Fibroblast of villous mesenchyme (primary cell): ENCODE data around the gene SELENOW. TPM values are rescaled to one million over a fixed set of nuclear protein-coding genes. Genes with fewer than 3 reads are reported as not detected.
"Not testable (repeated sequence)": the region's sequence is repeated elsewhere in the genome, so short reads cannot be mapped to it uniquely, and the experiment has no call there.

Experiments used
- DNase-seq: peaks from one replicate; pipeline ENCODE4 v3.0.0-alpha.2; 2010; ENCODE audit warnings: low read depth
- H3K4me3 ChIP-seq: 2 replicates; pipeline ENCODE4 v1.5.1; 2011; ENCODE audit warnings: low read depth, mild to moderate bottlenecking, low read length
- total RNA-seq: library from RNA; depleted of rRNA; stranded (reverse); fragments of >200 nt; gene quantifications from 2 replicates; pipeline ENCODE4 v1.2.3, GENCODE V29; 2012
- TF ChIP-seq, protein P1 (sequence below): IDR thresholded peaks from 2 replicates; pipeline ENCODE4 v1.5.1; 2012; ENCODE audit warnings: low read depth, mild to moderate bottlenecking, low read length; ENCODE audit not compliant: insufficient read depth

SELENOW gene
- total RNA-seq, 1 donor = 328 TPM

DNA sequence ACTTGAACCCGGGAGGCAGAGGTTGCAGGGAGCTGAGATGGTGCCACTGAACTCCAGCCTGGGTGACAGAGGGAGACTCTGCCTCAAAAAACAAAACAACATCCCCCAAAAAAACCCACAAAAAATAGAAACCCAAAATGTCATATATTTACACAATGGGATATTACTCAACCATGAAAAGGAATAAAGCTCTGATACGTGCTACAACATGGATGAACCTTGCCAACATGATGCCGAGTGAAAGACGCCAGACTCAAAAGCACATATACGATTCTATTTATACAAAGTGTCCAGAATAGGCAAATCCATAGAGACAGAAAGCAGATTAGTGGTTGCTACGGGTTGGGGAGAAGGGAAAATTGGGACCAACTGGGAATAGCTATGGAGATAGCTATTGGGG, 27.9 kb downstream of the SELENOW start:
- no peak overlapping the region for H3K4me3 ChIP-seq
- TF ChIP-seq, protein P1, sequence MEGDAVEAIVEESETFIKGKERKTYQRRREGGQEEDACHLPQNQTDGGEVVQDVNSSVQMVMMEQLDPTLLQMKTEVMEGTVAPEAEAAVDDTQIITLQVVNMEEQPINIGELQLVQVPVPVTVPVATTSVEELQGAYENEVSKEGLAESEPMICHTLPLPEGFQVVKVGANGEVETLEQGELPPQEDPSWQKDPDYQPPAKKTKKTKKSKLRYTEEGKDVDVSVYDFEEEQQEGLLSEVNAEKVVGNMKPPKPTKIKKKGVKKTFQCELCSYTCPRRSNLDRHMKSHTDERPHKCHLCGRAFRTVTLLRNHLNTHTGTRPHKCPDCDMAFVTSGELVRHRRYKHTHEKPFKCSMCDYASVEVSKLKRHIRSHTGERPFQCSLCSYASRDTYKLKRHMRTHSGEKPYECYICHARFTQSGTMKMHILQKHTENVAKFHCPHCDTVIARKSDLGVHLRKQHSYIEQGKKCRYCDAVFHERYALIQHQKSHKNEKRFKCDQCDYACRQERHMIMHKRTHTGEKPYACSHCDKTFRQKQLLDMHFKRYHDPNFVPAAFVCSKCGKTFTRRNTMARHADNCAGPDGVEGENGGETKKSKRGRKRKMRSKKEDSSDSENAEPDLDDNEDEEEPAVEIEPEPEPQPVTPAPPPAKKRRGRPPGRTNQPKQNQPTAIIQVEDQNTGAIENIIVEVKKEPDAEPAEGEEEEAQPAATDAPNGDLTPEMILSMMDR = no peak
- DNase-seq = no peak

DNA sequence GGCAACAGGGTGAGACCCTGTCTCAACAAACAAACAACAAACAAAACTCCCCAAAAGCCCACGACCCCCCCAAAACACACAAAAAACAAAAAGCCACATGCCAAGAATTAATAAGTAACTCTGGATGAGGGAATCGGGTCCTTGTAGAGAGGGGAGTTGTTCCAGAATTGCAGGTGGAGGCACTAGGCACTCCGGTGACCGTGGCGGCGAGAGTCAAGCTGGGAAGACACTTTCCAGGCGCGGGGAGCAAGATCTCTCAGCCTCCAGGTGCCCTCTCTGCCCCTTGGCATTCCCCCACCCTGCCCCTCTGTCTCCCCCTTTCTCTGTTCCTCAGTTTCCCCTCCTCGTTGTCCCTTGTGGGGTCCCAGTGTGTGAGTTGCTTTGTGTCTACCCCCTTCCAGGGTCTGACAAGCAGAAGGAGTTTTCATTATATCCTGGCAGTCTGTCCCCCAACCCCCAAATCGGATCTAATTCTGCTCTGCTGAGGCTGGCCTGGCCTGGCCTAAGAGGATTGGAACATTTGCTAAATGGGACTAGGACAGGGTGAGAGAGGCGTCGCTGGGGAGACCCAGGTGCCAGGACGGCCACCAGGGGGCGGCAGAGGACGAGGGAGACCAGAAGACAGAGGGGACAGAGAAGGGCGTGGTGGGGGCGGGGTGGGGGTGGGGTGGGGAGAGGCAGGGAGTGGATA, 34.9 kb downstream of the SELENOW start:
- peak; percentile 57 for DNase-seq
- no peak overlapping the region for H3K4me3 ChIP-seq
- TF ChIP-seq, protein P1 = peak; percentile 53

DNA sequence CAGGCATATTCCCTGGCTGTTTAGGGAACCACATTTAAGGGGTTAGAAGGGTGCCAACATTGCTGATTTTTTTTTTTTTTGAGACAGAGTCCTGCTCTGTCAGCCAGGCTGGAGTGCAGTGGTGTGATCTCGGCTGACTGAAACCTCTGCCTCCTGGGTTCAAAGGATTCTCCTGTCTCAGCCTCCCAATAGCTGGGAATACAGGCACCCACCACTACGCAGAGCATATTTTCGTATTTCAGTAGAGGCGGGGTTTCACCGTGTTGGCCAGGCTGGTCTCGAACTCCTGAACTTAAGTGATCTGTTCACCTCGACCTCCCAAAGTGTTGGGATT, 35.5 kb downstream of the SELENOW start:
- H3K4me3 ChIP-seq = no peak overlapping the region
- TF ChIP-seq, protein P1 = no peak
- DNase-seq = no peak

DNA sequence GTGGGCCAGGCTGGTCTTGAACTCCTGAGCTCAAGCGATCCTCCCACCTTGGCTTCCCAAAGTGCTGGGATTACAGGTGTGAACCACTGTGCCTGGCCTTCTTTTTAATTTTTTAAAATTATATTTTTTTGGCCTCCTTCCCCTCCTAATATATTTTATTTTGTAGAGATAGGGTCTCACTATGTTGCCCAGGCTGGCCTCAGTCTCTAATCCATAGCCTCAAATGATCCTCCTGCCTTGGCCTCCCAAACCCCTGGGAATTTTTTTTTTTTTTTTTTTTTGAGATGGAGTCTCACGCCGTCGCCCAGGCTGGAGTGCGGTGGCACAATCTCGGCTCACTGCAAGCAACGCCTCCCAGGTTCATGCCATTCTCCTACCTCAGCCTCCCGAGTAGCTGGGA, 37.8 kb downstream of the SELENOW start:
- not testable (repeated sequence) for H3K4me3 ChIP-seq

DNA sequence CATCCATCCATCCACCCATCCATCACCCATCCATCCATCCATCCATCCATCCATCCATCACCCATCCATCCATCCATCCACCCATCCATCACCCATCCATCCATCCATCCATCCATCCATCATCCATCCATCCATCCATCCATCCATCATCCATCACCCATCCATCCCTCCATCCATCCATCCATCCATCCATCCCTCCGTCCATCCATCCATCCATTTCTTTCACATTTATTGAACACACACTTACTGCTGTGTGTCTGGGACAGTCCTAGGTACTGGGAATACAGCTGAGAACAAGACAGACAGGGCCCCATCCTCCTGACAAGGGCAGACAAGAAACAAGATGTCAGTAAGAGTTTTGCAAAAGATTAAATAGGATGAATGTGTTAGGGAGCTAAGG, 39.7 kb downstream of the SELENOW start:
- not testable (repeated sequence) for H3K4me3 ChIP-seq, DNase-seq

More for the DNA sequence above, 37.8 kb downstream of the SELENOW start:
- not testable (repeated sequence) for DNase-seq

DNA sequence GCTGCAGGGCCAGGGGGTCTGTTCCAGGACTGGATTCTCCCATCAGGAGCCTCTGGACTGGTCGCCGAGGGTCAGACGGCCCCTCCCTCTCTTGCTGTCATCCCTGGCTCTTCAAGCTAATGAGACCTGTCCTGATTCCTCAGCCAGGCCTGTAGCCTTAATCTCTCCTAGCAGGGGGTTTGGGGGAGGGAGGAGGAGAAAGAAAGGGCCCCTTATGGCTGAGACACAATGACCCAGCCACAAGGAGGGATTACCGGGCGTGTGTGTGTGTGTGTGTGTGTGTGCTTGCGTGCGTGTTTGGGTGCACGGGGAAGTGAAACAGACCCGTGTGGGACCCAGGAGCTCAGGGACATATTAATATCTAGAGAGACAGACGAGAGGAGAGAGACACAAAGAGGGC, 41.4 kb downstream of the SELENOW start:
- TF ChIP-seq, protein P1 = no peak
- no peak for DNase-seq
- no peak overlapping the region for H3K4me3 ChIP-seq

DNA sequence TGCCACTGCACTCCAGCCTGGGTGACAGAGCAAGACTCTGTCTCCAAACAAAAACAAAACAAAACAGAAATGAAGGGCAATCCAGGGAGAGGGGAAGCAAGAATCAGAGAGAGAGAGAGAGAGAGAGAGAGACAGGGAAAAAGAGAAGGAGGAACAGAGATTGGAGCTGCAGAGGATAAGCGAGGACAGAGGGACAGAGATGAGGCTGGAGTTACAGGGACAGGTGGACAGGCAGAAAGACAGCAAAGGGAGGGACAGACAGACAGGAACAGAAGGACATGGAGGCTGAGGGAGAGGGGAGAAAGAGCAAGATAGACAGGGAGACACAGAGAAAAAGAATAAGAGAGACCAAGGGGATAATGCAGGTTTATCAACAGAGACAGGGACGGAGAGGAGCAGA, 41.9 kb downstream of the SELENOW start:
- DNase-seq = no peak
- TF ChIP-seq, protein P1 = no peak
- H3K4me3 ChIP-seq = no peak overlapping the region

DNA sequence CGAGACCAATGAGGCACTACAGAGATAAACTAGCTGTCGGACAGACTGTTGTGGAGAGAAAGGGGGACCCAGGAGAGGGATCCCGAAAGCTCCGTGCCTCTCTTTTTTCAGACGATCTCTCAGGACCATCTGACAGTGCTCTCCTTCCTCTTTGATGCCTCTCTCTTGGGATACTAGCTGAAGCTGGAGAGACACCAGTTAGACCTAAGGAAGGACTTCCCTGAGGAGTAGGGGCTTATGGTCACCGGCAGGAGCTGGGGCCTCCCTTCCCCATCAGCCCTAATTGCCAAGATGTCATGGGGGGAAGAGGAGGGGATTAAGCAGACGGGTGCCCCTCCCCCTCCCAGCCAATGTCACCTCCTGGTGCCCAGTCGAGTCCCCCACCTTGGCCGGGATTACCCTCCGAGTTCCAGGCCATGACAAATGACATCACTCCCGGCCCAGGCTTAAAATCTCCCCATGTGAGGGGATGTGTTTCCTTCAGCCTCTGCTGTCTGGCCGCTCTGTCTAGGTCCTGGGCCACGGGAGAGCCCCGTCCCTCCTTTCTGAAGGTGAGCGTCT, 43.0 kb downstream of the SELENOW start, which contains the start of gene CRX:
Gene CRX, plus strand, starts transcription at position 478 of the 561 bp plus-strand sequence. CDS start 12,507 bp downstream, outside the sequence.
- TF ChIP-seq, protein P1 = no peak
- H3K4me3 ChIP-seq = no peak within 1 kb of the TSS
- DNase-seq = no peak
